SK-N-SH (cell line): Measurements from ENCODE around the gene OR51S1.

ENCODE experiments used
- CTCF ChIP-seq: fragments of 200-600 bp; sonication (generic); IDR thresholded peaks from 2 replicates; pipeline ENCODE4 v1.6.1; 2017; ENCODE audit warnings: antibody characterized with exemption, mild to moderate bottlenecking, moderate library complexity
- ELF1 ChIP-seq: IDR thresholded peaks from 2 replicates; pipeline ENCODE4 v1.4.0; 2012
- EZH2phosphoT487 ChIP-seq: fragments of 200-600 bp; sonication (generic); IDR thresholded peaks from 2 replicates; pipeline ENCODE4 v1.6.1; 2017; ENCODE audit warnings: low read depth, mixed run types, mild to moderate bottlenecking, antibody characterized with exemption, moderate library complexity, borderline replicate concordance
- JUND ChIP-seq: IDR thresholded peaks from 2 replicates; pipeline ENCODE4 v1.4.0; 2012
- MXI1 ChIP-seq: IDR thresholded peaks from 2 replicates; pipeline ENCODE4 v1.6.1; 2012; ENCODE audit warnings: mild to moderate bottlenecking, low read depth, low read length, improper control_type of control experiment
- POLR2AphosphoS5 ChIP-seq: IDR thresholded peaks from 2 replicates; pipeline ENCODE4 v1.6.1; 2012; ENCODE audit warnings: low read depth, low read length
- RFX5 ChIP-seq: IDR thresholded peaks from 2 replicates; pipeline ENCODE4 v1.6.1; 2012; ENCODE audit warnings: mild to moderate bottlenecking, improper control_type of control experiment, low read length
- SIN3A ChIP-seq: IDR thresholded peaks from 2 replicates; pipeline ENCODE4 v1.6.1; 2012; ENCODE audit warnings: low read depth, mild to moderate bottlenecking, low read length, moderate library complexity, borderline replicate concordance
- TAF1 ChIP-seq: IDR thresholded peaks from 2 replicates; pipeline ENCODE4 v1.6.1; 2012; ENCODE audit warnings: low read depth, mild to moderate bottlenecking, low read length, moderate library complexity, borderline replicate concordance
- TF ChIP-seq, protein P1 (sequence below): IDR thresholded peaks from 2 replicates; pipeline ENCODE4; 2012

- no peak for TF ChIP-seq SIN3A
- peak; percentile 47 for TF ChIP-seq CTCF
- no peak for TF ChIP-seq MXI1
- TF ChIP-seq, protein P1, sequence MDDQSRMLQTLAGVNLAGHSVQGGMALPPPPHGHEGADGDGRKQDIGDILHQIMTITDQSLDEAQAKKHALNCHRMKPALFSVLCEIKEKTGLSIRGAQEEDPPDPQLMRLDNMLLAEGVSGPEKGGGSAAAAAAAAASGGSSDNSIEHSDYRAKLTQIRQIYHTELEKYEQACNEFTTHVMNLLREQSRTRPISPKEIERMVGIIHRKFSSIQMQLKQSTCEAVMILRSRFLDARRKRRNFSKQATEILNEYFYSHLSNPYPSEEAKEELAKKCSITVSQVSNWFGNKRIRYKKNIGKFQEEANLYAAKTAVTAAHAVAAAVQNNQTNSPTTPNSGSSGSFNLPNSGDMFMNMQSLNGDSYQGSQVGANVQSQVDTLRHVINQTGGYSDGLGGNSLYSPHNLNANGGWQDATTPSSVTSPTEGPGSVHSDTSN = no peak
- no peak for TF ChIP-seq RFX5
- no peak for TF ChIP-seq TAF1
- no peak for TF ChIP-seq JUND
- TF ChIP-seq ELF1 = no peak
- TF ChIP-seq POLR2AphosphoS5 = no peak
- TF ChIP-seq EZH2phosphoT487 = no peak
These were observed 22.6 kb downstream of the OR51S1 start for GRCh38 chr11:4826425-4826824.
